GM18867 (cell line): ENCODE data around the gene ARL15.
A peak's percentile ranks its signal among the peaks of the same experiment; 100 is the strongest.
"Not testable (repeated sequence)": the region's sequence is repeated elsewhere in the genome, so short reads cannot be mapped to it uniquely, and the experiment has no call there.

Experiments used
- ATAC-seq: cut with Tn5 transposase; IDR thresholded peaks from one replicate; pipeline ENCODE4 v1.9.1; 2021; ENCODE audit warnings: mild to moderate bottlenecking, moderate library complexity; ENCODE audit not compliant: unreplicated experiment

The ARL15 gene

GRCh38 chr5:53873235-53873634 lies 437.1 kb downstream of the ARL15 start:
- no peak for ATAC-seq

GRCh38 chr5:53871775-53872174 lies 438.6 kb downstream of the ARL15 start:
- ATAC-seq = peak; percentile 57

- no peak for ATAC-seq
These were observed 439.3 kb downstream of the ARL15 start for GRCh38 chr5:53871050-53871449.

- no peak for ATAC-seq
These were observed 451.5 kb downstream of the ARL15 start for GRCh38 chr5:53858700-53859456.

- ATAC-seq = no peak
These were observed 453.9 kb downstream of the ARL15 start for GRCh38 chr5:53856506-53856905.

GRCh38 chr5:53836851-53837430 lies 473.4 kb downstream of the ARL15 start:
- ATAC-seq = not testable (repeated sequence)

GRCh38 chr5:53834500-53834899 lies 475.9 kb downstream of the ARL15 start:
- no peak for ATAC-seq
